GM12874 (cell line): Measurements from ENCODE around the gene NFAT5.

Experiments
- CTCF ChIP-seq: IDR thresholded peaks from 2 replicates; pipeline ENCODE4 v1.5.1; 2011; ENCODE audit warnings: low read depth, mild to moderate bottlenecking, control low read depth, low read length, moderate library complexity; ENCODE audit not compliant: insufficient read depth

The NFAT5 gene

GRCh38 chr16:69565671-69566239 lies at the start of gene NFAT5:
Gene NFAT5 (plus strand): TSS chr16:69565966. CDS start chr16:69566302, 336 bp downstream.
- TF ChIP-seq CTCF: no peak

GRCh38 chr16:69520413-69520799 lies 45.4 kb upstream of the NFAT5 start:
- no peak for TF ChIP-seq CTCF

GRCh38 chr16:69520800-69521602 lies 44.8 kb upstream of the NFAT5 start:
- TF ChIP-seq CTCF: no peak

- TF ChIP-seq CTCF: no peak
Observed at GRCh38 chr16:69522041-69522578, 43.7 kb upstream of the NFAT5 start.

- no peak for TF ChIP-seq CTCF
Observed at GRCh38 chr16:69522732-69523404, 42.9 kb upstream of the NFAT5 start.

GRCh38 chr16:69523566-69524305 lies 42.0 kb upstream of the NFAT5 start:
- no peak for TF ChIP-seq CTCF
